Neuronal stem cell (in vitro differentiated cells): ENCODE measurements around the gene IL23R.
"Not testable (repeated sequence)": the region's sequence is repeated elsewhere in the genome, so short reads cannot be mapped to it uniquely, and the experiment has no call there.

Experiments
- DNase-seq: peaks from one replicate; pipeline ENCODE4 v3.0.0-alpha.2; 2013; ENCODE audit warnings: low spot score
- H2AFZ ChIP-seq: one replicate; pipeline ENCODE4 v1.6.1; 2013; ENCODE audit warnings: mild to moderate bottlenecking, low read length, inconsistent platforms
- H2AK5ac ChIP-seq: 2 replicates; pipeline ENCODE4 v1.6.1; 2013; ENCODE audit warnings: low read depth, mild to moderate bottlenecking, inconsistent platforms, low read length, moderate library complexity, mixed read lengths
- H2BK120ac ChIP-seq: 2 replicates; pipeline ENCODE4 v1.6.1; 2013; ENCODE audit warnings: low read depth, mild to moderate bottlenecking, inconsistent platforms, low read length, moderate library complexity, mixed read lengths
- H2BK12ac ChIP-seq: one replicate; pipeline ENCODE4 v1.6.1; 2013; ENCODE audit warnings: low read length, inconsistent platforms
- H2BK15ac ChIP-seq: 2 replicates; pipeline ENCODE4 v1.6.1; 2013; ENCODE audit warnings: mild to moderate bottlenecking, low read length, inconsistent platforms, mixed read lengths
- H2BK5ac ChIP-seq: one replicate; pipeline ENCODE4 v1.6.1; 2013; ENCODE audit warnings: inconsistent platforms, mild to moderate bottlenecking, low read length, moderate library complexity
- H3K14ac ChIP-seq: one replicate; pipeline ENCODE4 v1.6.1; 2013; ENCODE audit warnings: low read length, inconsistent platforms
- H3K18ac ChIP-seq: 2 replicates; pipeline ENCODE4 v1.6.1; 2013; ENCODE audit warnings: low read length, inconsistent platforms
- H3K23ac ChIP-seq: 2 replicates; pipeline ENCODE4 v1.6.1; 2013; ENCODE audit warnings: low read depth, mild to moderate bottlenecking, mixed read lengths, low read length, inconsistent platforms; ENCODE audit not compliant: poor library complexity
- H3K27ac ChIP-seq: replicated peaks from 3 replicates; pipeline ENCODE4 v1.5.1; 2013; ENCODE audit warnings: low read length, inconsistent platforms
- H3K27me3 ChIP-seq, 3 experiments: 2 replicates each; pipeline ENCODE4 v1.6.1; 2013; ENCODE audit warnings: low read length in 3 of 3, mild to moderate bottlenecking in 2 of 3, inconsistent platforms in 1 of 3, low read depth in 1 of 3, mixed read lengths in 1 of 3, moderate library complexity in 1 of 3; ENCODE audit not compliant: control insufficient read depth in 3 of 3, insufficient read depth in 3 of 3
- H3K36me3 ChIP-seq, 2 donors: replicated peaks in 1 of 2; 2 replicates each; pipeline ENCODE4 v1.6.1; 2013; ENCODE audit warnings: low read length in 2 of 2; ENCODE audit not compliant: control insufficient read depth in 2 of 2, insufficient read depth in 2 of 2
- H3K4ac ChIP-seq: 2 replicates; pipeline ENCODE4 v1.6.1; 2013; ENCODE audit warnings: inconsistent platforms, mild to moderate bottlenecking, low read length, moderate library complexity
- H3K4me1 ChIP-seq, 2 donors: 1 replicate in 1 of 2; 2 replicates in 1 of 2; pipeline ENCODE4 v1.6.1; 2013; ENCODE audit warnings: low read length in 2 of 2, low read depth in 1 of 2; ENCODE audit not compliant: control insufficient read depth in 2 of 2, insufficient read depth in 1 of 2
- H3K4me2 ChIP-seq: one replicate; pipeline ENCODE4 v1.6.1; 2013; ENCODE audit warnings: mild to moderate bottlenecking, low read length, inconsistent platforms; ENCODE audit not compliant: insufficient read depth, poor library complexity, severe bottlenecking
- H3K4me3 ChIP-seq, 2 donors: 2 replicates each; pipeline ENCODE4 v1.5.1; 2013; ENCODE audit warnings: low read length in 2 of 2, mild to moderate bottlenecking in 2 of 2, inconsistent platforms in 1 of 2, moderate library complexity in 1 of 2
- H3K79me1 ChIP-seq: one replicate; pipeline ENCODE4 v1.6.1; 2013; ENCODE audit warnings: low read depth, mild to moderate bottlenecking, inconsistent platforms, low read length, moderate library complexity
- H3K9ac ChIP-seq: one replicate; pipeline ENCODE4 v1.6.1; 2013; ENCODE audit warnings: mild to moderate bottlenecking, low read depth, low read length, inconsistent platforms; ENCODE audit not compliant: poor library complexity
- H3K9me3 ChIP-seq, 2 donors: replicated peaks in 1 of 2; 2 replicates each; pipeline versions ENCODE3 to v1.6.1; 2013; ENCODE audit warnings: low read length in 2 of 2, mild to moderate bottlenecking in 2 of 2, inconsistent platforms in 1 of 2, low read depth in 1 of 2, mixed read lengths in 1 of 2, moderate library complexity in 1 of 2; ENCODE audit not compliant: control insufficient read depth in 2 of 2, insufficient read depth in 1 of 2
- H4K8ac ChIP-seq: one replicate; pipeline ENCODE4 v1.6.1; 2013; ENCODE audit warnings: low read depth, mild to moderate bottlenecking, inconsistent platforms, low read length, moderate library complexity
- H4K91ac ChIP-seq: one replicate; pipeline ENCODE4 v1.6.1; 2013; ENCODE audit warnings: low read length, low read depth, mild to moderate bottlenecking, inconsistent platforms; ENCODE audit not compliant: poor library complexity
- WGBS, 2 donors: extraction: QIAGEN DNeasy Blood & Tissue Kit; methylation state at CpG; one replicate each; pipeline ENCODE4 v1.1.7; 2013; ENCODE audit warnings: missing lambda C conversion rate in 2 of 2, mixed read lengths in 1 of 2; ENCODE audit not compliant: insufficient read length in 2 of 2, insufficient replicate concordance in 1 of 2; ENCODE audit errors: extremely low coverage in 2 of 2; 5-methylcytosine and 5-hydroxymethylcytosine counted together

Gene IL23R

GRCh38 chr1:67147973-67148372 lies 18.3 kb upstream of the IL23R start:
- not testable (repeated sequence) for H2BK15ac ChIP-seq, H3K18ac ChIP-seq, H3K27me3 ChIP-seq, H3K23ac ChIP-seq, DNase-seq, H3K14ac ChIP-seq, H3K4me2 ChIP-seq, H2BK5ac ChIP-seq, H3K79me1 ChIP-seq, H3K4ac ChIP-seq, H2AK5ac ChIP-seq, H3K27ac ChIP-seq, H3K36me3 ChIP-seq, H2BK12ac ChIP-seq, H3K9ac ChIP-seq, H4K91ac ChIP-seq, H4K8ac ChIP-seq, H3K4me1 ChIP-seq, H2BK120ac ChIP-seq, H3K9me3 ChIP-seq, H3K4me3 ChIP-seq
- peak overlapping the region; percentile 18 for H2AFZ ChIP-seq
- WGBS, 2 donors, result no CpG with 5 or more reads among the region's 20 CpGs

DNA sequence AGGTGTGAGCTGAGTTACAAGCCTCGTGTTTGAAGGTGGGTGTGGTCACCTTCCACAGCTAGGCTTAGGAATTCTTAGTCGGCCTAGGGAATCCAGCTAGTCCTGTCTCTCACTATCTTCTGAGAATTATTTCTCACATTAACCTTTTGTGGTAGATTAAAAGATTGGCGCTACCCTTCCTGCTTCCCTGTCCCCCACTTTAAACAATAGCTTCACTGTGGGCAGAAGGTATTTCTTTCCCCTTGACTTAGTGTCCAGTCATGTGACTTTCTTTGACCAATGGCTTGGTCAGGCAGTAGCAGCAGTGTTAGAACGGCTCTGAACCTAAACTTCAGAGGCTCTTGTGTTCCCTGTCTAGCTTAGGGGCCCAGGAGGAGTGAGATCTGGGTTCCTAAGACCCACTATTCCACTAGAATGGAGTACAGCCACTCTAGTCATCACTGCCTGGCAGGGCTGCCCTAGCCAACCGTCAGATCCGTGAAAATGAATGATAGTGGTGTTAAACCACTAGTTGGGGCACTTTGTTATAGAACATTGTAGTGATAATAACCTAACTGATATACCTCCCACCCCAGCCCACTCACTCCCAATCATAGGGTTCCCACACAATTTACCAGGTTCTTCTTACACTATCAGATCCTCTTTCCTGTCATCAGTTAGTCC lies 17.6 kb upstream of the IL23R start:
- H3K14ac ChIP-seq, result no peak overlapping the region
- no peak overlapping the region for H2AK5ac ChIP-seq
- WGBS, 2 donors, result no CpG with 5 or more reads among the region's 6 CpGs
- no peak overlapping the region for H4K91ac ChIP-seq
- no peaks in the 10 kb centered on the region for H3K4me1 ChIP-seq
- H3K18ac ChIP-seq, result no peak overlapping the region
- H2BK15ac ChIP-seq, result no peak overlapping the region
- no peaks in the 10 kb centered on the region for H3K79me1 ChIP-seq
- H2AFZ ChIP-seq, result peak overlapping the region; percentile 76
- no peak overlapping the region for H3K4me3 ChIP-seq
- DNase-seq, result no peak
- H3K27ac ChIP-seq, result no peak overlapping the region
- no peaks in the 10 kb centered on the region for H3K9me3 ChIP-seq
- no peak overlapping the region for H3K9ac ChIP-seq
- H2BK5ac ChIP-seq, result no peak overlapping the region
- no peak overlapping the region for H3K23ac ChIP-seq
- H4K8ac ChIP-seq, result no peak overlapping the region
- no peaks in the 10 kb centered on the region for H3K27me3 ChIP-seq
- no peak overlapping the region for H2BK120ac ChIP-seq
- H2BK12ac ChIP-seq, result no peak overlapping the region
- no peak overlapping the region for H3K4ac ChIP-seq
- no peak overlapping the region for H3K4me2 ChIP-seq
- H3K36me3 ChIP-seq, result no peaks in the 10 kb centered on the region

GRCh38 chr1:67149179-67149770 lies 17.0 kb upstream of the IL23R start:
- Histone ChIP-seq H2BK120ac (no peak overlapping the region), H2AK5ac (no peak overlapping the region), H3K4me1 (no peaks in the 10 kb centered on the region), H3K27me3 (no peaks in the 10 kb centered on the region), H3K9me3 (no peaks in the 10 kb centered on the region), H3K27ac (no peak overlapping the region), H3K79me1 (no peaks in the 10 kb centered on the region), H3K18ac (no peak overlapping the region), H3K4me3 (no peak overlapping the region), H3K9ac (no peak overlapping the region), H3K4ac (no peak overlapping the region), H4K8ac (no peak overlapping the region), H3K14ac (no peak overlapping the region), H2BK12ac (no peak overlapping the region), H2BK5ac (no peak overlapping the region), H2BK15ac (no peak overlapping the region), H4K91ac (no peak overlapping the region), H3K4me2 (no peak overlapping the region), H2AFZ (peak overlapping the region; percentile 76), H3K23ac (no peak overlapping the region), H3K36me3 (no peaks in the 10 kb centered on the region)
- WGBS, 2 donors, result no CpG with 5 or more reads among the region's 9 CpGs
- DNase-seq, result peak; percentile 59

- H3K14ac ChIP-seq, result no peak overlapping the region
- H3K4me2 ChIP-seq, result no peak overlapping the region
- no peak overlapping the region for H2AFZ ChIP-seq
- no peak overlapping the region for H2BK12ac ChIP-seq
- H3K27me3 ChIP-seq, result no peaks in the 10 kb centered on the region
- H3K9me3 ChIP-seq, result no peaks in the 10 kb centered on the region
- no peaks in the 10 kb centered on the region for H3K4me1 ChIP-seq
- no peak overlapping the region for H3K27ac ChIP-seq
- no peak for DNase-seq
- H3K4ac ChIP-seq, result no peak overlapping the region
- H2BK15ac ChIP-seq, result no peak overlapping the region
- no CpG with 5 or more reads among the region's 4 CpGs for WGBS, 2 donors
- no peak overlapping the region for H4K91ac ChIP-seq
- H3K23ac ChIP-seq, result no peak overlapping the region
- no peak overlapping the region for H2BK5ac ChIP-seq
- H3K36me3 ChIP-seq, result no peaks in the 10 kb centered on the region
- no peak overlapping the region for H3K18ac ChIP-seq
- no peak overlapping the region for H2BK120ac ChIP-seq
- no peak overlapping the region for H4K8ac ChIP-seq
- H3K9ac ChIP-seq, result no peak overlapping the region
- H2AK5ac ChIP-seq, result no peak overlapping the region
- H3K79me1 ChIP-seq, result no peaks in the 10 kb centered on the region
- H3K4me3 ChIP-seq, result no peak overlapping the region
These were observed 15.3 kb upstream of the IL23R start for GRCh38 chr1:67150931-67151330.
